Measurements from ENCODE around the gene DLL4.
A peak's percentile ranks its signal among the peaks of the same experiment; 100 is the strongest.

DLL4 gene

DNA sequence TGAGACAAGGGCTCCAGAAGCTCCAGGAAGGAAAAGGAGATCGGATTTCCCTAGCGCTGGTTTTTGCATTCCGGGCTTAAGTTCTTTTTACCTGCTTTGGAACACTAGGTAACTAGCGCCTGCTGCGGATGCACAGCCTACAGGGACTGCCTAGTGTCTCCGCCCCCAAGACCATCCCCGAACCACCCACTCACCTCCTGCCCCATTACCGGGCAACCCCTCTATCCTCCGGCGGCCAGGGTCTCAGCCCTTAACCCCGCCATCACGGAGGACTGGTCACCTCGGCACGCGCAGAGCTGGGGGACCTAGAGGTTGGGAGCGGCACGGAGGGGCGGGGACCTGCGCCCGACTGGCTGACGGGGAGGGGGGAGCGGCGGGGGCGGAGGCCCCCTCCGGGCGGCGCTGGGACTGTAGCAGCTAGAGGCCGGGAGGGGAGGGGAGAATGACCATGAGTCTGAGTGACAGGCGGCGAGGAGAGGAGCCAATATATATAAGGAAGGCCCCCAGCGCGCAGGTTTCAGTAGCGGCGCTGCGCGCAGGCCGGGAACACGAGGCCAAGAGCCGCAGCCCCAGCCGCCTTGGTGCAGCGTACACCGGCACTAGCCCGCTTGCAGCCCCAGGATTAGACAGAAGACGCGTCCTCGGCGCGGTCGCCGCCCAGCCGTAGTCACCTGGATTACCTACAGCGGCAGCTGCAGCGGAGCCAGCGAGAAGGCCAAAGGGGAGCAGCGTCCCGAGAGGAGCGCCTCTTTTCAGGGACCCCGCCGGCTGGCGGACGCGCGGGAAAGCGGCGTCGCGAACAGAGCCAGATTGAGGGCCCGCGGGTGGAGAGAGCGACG is at the start of gene DLL4:
Gene DLL4 (plus strand): TSS at position 520 of the 839 bp plus-strand sequence. CDS start 329 bp downstream, outside the sequence.
- no peak for DNase-seq (ENCODE audit: low read depth in 1 of 2, low spot score in 1 of 2)

DNA sequence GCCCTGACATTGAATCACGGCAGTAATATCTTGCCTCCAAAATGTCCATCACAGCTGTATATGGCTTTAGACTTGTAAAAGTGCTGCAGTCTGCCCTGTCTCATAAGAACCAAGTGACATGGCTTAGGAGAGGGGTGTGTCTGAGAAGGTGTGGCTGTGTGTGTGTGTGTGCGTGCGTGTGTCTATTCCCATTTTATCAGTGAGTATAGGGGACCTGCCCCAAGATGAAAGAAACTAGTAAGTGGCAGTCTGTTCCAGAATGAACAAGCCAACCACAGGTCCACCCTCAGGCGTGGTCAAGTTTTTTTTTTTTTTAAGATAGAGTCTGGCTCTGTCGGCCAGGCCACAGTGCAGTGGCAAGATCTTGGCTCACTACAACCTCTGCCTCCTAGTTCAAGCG is 49.5 kb upstream of the DLL4 start:
- no peak for DNase-seq (ENCODE audit: low read depth in 1 of 2, low spot score in 1 of 2)

DNA sequence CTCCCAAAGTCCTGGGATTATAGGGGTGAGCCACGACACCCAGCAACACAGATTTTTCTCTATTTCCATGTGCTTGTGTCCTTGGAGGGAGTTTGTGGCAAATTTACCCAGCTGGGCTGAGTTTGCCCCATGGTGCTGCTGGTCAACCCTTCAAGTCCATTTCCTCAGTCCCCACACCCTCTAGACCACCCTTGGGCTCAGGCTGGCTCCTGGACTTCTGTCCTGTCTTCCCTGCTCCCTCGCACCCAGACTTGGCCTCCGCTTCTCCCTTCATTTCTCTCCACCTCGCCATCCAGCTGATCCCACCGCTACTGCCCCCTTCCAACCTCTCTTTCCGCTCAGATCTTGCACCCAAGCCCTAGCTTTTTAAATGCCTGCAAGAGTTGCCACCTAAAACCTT is 47.8 kb upstream of the DLL4 start:
- DNase-seq (ENCODE audit: low read depth in 1 of 2, low spot score in 1 of 2), result no peak

DNA sequence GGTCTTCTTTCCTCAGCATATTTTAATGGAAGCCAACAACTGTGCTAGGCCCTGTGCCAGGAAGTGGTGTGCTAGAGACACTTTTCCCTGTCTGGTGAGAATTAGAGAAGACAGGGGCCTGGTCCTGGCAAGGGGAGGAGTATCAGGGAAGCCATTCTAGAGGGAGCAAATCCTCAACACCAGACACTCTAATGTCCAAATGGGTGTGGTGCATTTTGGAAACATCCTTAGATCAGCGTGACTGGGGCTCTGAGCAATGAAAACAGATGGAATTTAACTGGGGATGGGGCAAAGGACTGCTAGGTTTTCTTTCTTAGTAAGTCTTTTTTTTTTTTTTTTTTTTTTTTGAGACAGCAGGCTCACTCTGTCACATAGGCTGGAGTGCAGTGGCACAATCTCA is 42.6 kb upstream of the DLL4 start:
- no peak for DNase-seq (ENCODE audit: low read depth in 1 of 2, low spot score in 1 of 2)

DNA sequence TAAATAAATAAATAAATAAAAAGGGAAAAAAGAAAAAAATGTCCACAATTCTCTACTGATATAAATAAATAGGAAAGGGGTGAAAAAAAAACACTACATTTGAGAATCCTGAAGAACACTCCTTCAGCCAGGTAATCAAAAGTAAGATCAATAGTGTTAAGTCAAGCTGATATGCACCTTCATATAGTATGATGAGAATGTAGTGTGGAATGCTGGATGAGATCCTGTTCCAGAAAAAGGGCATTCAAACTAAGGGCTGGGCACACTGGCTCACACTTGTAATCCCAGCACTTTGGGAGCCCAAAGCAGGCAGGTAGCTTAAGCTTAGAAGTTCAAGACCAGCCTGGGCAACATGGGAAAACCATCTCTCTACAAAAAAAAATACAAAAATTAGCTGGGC is 40.0 kb upstream of the DLL4 start:
- no peak for DNase-seq (ENCODE audit: low read depth in 1 of 2, low spot score in 1 of 2)

DNA sequence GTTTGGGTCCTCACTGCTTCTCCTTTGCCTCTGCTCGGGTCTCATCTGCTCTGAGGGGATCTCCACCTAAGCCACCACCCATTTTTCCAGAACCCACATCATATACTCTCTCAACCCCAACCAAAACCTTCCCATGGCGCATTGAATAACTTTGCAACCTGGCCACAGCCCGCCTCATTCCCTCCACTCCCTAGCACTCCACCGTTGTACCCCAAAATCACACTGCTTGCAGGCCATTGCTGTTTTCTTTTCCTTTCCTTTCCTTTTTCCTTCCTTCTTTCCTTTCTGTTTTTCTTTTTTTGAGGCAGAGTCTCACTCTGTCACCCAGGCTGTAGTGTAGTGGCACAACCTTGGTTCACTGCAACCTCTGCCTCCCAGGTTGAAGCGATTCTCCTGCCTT is 38.0 kb upstream of the DLL4 start:
- no peak for DNase-seq (ENCODE audit: low read depth in 1 of 2, low spot score in 1 of 2)

DNA sequence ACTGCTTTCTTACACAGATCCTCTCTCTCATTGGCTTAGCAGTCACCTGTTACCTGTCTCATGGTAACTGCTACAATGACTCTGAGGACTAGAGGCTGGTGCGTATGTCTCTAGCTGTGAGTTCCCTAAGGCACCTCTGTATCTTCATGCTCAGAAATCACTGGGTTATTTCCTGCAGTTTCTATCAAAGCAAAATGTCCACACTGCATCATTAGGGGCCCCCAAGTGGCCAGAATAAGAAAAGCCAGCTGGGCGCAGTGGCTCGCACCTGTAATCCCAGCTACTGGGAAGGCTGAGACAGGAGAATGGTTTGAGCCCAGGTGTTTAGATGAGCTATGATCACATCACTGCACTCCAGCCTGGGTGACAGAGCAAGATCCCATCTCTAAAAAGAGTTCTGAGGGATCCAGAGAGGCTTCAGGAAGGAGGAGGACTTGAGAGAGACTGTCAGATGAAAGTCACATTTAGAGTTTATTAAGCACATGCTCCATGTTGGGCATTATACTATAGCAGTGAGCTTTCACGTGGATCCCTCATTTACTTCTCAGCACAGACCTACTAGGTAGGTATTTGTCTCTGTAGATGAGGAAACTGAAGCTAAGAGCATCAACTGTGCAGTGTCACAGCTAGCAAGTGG is 37.2 kb upstream of the DLL4 start:
- DNase-seq (ENCODE audit: low read depth in 1 of 2, low spot score in 1 of 2), result no peak

DNA sequence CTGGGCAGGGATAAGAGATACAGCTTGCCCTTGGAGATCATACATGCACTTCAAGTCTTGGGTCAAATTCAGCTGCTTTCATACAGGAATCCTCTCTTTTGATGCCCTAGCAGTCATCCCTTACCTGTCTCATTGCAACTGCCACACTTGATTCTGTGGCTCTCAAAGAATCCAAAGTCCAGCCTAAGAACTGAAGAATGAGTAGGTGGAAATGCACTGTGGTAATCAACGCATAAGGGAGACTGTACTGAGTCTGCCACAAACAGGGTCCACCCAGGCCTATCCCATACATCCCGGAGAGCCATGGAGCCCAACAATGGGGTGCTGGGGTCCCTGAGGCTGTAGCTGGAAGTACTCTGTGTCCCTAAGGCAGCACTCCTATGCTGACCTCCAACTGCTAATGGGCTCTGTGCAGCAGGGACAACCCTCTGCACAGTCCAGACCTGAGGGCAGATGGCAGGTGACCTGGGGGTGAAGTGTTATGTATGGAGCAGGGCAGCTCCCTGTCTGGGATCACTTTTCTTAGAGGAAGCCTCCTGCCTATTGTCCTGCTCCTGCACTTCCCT is 36.6 kb upstream of the DLL4 start:
- no peak for DNase-seq (ENCODE audit: low read depth in 1 of 2, low spot score in 1 of 2)

DNA sequence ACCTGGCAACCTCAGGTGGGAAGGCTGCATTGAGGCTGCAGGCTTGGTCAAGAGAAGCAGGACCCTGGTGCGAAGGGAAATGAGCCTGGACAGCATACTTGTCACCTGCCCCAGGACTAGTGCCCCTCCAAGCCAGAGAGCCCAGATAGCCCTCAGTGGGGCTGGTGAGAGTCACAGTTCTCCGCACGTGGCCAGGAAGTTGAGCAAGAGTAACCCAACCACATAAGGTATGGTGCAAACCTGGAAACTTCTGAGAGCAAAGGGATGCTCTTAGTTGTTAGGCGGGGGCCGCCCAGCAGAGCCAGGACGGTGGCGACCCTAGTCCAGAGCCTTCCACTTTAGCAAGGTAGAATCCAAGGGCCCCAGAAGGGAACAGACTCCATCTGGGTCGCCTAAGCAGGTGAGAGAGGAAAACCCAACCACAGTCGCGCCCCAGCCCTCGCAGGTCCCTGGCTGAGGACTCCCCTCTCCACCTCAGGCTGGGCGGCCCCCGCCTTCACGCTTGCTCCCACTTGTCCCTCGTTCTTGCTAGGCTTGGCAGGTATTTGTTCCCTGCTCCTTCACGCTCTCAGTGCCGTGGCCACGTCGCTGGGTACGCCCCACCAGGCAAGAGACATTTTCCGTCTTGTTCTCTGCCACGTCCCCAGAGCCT is 36.0 kb upstream of the DLL4 start:
- DNase-seq (ENCODE audit: low read depth in 1 of 2, low spot score in 1 of 2), result no peak

DNA sequence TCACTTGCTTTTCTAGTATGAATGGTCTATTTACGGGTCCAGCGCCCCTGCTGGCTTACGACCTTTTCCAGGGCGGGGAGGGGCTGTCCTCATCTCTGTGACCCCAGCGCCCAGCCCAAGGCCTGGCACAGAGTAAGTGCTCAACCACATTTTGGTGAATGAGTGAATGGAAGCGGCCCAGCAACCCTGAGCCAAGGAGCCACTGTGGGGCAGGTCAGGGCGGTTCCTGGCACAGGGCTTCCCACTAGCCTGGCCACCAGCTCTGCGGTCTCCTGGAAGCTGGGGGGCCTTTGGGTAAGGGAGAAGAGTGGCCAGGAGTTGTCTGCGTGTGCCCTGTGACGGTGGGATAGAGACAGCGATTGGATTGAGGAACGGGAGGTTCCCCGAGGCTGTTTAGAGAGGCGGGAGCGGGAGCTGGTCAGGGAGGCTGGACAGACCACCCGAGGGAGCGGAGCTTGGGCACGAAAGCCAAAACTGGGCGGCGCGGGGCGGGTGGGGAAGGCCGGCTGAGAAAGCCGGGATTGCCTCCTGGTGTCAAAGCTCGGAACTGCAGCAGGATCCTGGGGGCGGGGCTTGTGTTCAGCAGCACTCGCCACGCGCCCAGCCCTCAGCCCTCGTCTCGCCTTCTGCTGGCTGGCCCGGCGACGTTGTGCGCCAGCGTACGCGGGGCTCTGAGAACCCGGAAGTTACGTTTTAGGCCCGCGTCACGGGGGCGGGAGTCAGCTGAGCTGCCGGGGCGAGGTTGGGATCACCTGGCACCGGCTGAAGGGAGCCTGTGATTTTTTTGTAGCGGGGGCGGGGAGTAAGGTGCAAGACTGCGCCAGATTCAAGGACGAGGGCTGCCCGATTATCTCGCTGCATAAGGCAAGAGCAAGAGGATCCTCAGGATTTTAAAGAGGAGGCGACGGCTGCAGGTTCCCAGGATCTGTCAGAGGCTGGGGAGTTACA is 35.1 kb upstream of the DLL4 start, which contains the start of gene VPS18:
Gene VPS18 (plus strand): TSS at position 718 of the 948 bp plus-strand sequence. CDS start 319 bp downstream, outside the sequence.
- peak; percentile 98 to 99 for DNase-seq (ENCODE audit: low read depth in 1 of 2, low spot score in 1 of 2)

DNA sequence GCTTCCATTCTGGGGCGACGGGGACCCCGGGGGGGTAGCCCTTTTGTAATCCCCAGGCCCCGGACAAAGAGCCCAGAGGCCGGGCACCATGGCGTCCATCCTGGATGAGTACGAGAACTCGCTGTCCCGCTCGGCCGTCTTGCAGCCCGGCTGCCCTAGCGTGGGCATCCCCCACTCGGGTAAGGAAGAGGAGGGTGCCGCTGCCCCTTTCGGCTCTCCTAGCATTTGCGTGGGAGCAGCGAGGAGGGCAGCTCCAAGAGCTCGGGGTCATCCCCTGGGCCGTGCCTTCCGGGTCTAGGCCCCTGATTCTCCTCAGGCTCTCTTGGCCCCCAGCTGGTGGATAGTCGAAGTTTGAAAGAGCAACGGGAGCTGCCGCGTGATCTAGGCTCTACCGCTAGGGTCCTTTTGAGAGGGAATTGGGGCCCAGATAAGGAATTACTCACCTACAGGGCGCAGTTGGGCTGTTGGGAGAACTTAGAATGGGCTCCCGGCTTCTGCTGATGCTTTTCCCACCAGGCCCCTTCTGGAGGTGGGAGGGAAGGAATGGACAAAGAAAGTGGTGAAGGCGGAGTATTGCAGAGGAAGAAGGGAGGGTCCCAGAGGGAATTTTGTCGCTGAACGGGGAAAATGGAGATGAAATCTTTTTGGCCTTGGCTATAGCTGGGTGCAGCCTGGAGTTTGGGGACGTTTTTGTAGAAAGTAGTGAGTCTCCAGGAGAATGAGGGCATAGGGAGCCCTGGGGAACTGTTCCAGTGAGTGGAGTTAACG is 34.3 kb upstream of the DLL4 start:
- peak; percentile 26 to 43 for DNase-seq (ENCODE audit: low read depth in 1 of 2, low spot score in 1 of 2)

DNA sequence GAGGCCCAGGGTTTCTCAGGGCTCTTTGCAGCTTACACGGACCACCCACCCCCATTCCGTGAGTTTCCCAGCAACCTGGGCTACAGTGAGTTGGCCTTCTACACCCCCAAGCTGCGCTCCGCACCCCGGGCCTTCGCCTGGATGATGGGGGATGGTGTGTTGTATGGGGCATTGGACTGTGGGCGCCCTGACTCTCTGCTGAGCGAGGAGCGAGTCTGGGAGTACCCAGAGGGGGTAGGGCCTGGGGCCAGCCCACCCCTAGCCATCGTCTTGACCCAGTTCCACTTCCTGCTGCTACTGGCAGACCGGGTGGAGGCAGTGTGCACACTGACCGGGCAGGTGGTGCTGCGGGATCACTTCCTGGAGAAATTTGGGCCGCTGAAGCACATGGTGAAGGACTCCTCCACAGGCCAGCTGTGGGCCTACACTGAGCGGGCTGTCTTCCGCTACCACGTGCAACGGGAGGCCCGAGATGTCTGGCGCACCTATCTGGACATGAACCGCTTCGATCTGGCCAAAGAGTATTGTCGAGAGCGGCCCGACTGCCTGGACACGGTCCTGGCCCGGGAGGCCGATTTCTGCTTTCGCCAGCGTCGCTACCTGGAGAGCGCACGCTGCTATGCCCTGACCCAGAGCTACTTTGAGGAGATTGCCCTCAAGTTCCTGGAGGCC is 29.5 kb upstream of the DLL4 start:
- DNase-seq (ENCODE audit: low read depth in 1 of 2, low spot score in 1 of 2), result no peak

DNA sequence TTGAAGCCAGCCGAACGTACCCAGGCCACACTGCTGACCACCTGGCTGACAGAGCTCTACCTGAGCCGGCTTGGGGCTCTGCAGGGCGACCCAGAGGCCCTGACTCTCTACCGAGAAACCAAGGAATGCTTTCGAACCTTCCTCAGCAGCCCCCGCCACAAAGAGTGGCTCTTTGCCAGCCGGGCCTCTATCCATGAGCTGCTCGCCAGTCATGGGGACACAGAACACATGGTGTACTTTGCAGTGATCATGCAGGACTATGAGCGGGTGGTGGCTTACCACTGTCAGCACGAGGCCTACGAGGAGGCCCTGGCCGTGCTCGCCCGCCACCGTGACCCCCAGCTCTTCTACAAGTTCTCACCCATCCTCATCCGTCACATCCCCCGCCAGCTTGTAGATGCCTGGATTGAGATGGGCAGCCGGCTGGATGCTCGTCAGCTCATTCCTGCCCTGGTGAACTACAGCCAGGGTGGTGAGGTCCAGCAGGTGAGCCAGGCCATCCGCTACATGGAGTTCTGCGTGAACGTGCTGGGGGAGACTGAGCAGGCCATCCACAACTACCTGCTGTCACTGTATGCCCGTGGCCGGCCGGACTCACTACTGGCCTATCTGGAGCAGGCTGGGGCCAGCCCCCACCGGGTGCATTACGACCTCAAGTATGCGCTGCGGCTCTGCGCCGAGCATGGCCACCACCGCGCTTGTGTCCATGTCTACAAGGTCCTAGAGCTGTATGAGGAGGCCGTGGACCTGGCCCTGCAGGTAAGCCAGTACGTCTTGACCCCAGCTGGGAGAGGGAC is 28.7 kb upstream of the DLL4 start:
- DNase-seq (ENCODE audit: low read depth in 1 of 2, low spot score in 1 of 2), result no peak

DNA sequence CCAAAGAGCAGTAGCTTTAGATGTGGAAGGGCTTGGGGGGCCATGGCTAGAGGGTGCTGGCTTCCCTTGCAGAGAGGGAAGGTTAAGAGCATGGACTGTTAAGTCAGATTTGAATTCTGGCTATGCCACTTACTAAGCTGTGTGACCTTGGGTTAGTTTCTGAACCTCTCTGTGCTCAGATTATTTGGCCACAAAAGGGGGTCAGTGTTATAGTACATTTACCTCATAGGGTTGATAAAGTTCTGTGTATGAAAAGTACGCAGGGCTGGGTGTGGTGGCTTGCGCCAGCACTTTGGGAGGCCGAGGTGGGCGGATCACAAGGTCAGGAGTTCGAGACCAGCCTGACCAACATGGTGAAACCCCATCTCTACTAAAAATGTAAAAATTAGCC is 28.1 kb upstream of the DLL4 start:
- no peak for DNase-seq (ENCODE audit: low read depth in 1 of 2, low spot score in 1 of 2)

DNA sequence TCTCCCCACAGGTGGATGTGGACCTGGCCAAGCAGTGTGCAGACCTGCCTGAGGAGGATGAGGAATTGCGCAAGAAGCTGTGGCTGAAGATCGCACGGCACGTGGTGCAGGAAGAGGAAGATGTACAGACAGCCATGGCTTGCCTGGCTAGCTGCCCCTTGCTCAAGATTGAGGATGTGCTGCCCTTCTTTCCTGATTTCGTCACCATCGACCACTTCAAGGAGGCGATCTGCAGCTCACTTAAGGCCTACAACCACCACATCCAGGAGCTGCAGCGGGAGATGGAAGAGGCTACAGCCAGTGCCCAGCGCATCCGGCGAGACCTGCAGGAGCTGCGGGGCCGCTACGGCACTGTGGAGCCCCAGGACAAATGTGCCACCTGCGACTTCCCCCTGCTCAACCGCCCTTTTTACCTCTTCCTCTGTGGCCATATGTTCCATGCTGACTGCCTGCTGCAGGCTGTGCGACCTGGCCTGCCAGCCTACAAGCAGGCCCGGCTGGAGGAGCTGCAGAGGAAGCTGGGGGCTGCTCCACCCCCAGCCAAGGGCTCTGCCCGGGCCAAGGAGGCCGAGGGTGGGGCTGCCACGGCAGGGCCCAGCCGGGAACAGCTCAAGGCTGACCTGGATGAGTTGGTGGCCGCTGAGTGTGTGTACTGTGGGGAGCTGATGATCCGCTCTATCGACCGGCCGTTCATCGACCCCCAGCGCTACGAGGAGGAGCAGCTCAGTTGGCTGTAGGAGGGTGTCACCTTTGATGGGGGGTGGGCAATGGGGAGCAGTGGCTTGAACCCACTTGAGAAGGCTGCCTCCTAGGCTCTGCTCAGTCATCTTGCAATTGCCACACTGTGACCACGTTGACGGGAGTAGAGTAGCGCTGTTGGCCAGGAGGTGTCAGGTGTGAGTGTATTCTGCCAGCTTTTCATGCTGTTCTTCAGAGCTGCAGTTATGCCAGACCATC is 26.3 kb upstream of the DLL4 start:
- DNase-seq (ENCODE audit: low read depth in 1 of 2, low spot score in 1 of 2), result no peak

DNA sequence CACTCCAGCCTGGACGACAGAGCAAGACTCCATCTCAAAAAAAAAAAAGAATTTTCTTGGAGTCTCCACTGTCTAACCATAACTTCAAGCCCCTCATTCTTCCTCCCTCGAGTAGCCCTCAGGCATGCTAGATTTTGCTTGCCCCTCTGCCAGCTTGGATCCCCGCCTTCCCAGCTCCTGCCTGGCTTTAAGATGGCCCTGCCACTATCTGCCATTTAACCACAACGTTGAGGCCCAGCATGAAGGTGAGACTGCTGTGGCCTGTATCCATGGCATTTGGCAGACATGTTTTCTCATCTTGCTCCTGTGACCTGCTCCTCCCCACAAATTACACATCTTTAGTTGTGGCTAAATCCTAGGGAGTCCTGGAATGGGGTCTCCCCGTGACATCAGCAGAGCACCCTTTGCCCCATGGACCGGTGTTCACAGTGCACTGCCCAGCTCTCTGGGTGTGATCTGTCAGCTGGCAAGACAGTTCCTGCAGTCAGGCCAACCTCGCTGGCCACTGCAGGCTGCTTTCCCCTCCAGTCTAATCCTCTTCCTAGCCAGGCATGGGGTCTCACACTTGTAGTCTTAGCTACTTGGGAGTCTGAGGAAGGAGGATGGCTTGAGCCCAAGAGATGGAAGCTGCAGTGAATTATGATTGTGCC is 24.5 kb upstream of the DLL4 start:
- no peak for DNase-seq (ENCODE audit: low read depth in 1 of 2, low spot score in 1 of 2)
